GM18526 (cell line): ENCODE data around the gene MB21D2.

Experiments used
- POLR2A ChIP-seq: IDR thresholded peaks from 3 replicates; pipeline ENCODE4 v1.6.1; 2011; ENCODE audit not compliant: insufficient read length; ENCODE audit errors: extremely low read depth

Gene MB21D2

DNA sequence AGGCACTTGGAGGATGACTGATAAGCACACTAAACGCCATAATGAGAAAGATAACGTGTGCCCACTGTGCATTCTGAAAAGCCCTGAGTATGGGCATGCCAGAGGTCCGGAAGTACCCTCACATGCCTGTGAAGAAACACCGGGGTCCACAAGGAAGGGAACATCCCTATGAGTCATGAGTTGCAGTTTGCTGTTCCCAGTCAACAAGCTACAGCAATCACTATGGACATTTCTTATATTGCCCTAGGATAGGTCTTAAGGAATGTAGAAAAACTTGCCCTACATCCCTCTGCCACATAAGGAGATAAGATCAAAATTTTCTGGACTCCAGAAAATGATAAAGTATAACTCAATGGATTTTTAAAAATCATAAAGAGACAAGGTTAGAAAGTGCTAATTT is 9.9 kb downstream of the MB21D2 start:
- no peak for TF ChIP-seq POLR2A

- no peak for TF ChIP-seq POLR2A
These were observed 10.7 kb downstream of the MB21D2 start for GRCh38 chr3:192906940-192907339.

DNA sequence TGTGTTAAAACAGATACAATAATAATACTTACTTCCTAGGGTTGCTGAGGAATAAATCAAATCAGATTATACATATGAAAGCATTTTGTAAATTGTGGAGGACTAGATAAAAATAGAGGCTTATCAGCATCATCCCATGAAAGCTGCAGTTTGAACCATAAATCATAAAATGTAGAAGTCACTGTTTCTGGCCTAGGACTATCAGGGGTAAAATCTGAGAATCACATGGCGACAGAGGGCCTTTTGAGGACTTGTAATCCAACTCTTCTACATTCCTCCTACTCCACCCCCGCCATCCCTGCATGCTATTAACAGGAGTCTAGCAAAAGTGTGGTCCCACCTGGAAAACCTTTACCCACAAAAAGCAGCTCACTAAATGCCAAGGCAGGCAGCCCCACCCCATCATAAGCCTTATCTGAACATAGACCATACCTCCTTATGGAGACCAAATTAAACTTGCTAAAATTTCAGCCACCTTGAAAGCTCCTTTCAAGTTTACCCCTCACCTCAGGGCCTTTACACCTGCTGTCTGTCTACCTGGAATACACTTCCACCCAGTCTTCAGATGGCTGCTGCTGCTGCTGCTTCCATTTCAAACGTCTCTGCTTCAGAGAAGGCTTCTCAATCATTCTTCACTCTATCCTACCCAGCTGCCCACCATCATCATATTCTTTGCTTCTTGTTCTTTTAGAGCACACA is 11.5 kb downstream of the MB21D2 start:
- TF ChIP-seq POLR2A: no peak

GRCh38 chr3:192904632-192905289 is 12.9 kb downstream of the MB21D2 start:
- no peak for TF ChIP-seq POLR2A

DNA sequence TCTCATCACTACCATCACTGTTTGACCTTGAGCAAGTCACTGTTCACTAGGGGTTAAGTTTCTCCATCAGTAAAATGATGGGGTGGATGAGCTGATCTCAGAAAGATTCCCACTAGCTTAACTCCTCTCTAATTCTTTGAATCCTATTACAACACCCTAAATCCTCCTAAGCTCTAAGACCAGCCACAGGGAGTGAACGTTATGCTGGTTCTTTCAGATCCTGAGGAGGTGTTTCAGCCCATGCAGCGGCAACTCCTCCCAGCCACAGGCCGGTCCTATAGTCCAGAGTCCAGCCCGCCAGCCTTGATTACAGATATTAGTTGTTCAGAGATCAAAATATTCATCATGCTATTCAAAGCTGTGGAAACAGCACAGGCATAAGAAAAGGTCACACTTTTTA is 15.1 kb downstream of the MB21D2 start:
- no peak for TF ChIP-seq POLR2A

DNA sequence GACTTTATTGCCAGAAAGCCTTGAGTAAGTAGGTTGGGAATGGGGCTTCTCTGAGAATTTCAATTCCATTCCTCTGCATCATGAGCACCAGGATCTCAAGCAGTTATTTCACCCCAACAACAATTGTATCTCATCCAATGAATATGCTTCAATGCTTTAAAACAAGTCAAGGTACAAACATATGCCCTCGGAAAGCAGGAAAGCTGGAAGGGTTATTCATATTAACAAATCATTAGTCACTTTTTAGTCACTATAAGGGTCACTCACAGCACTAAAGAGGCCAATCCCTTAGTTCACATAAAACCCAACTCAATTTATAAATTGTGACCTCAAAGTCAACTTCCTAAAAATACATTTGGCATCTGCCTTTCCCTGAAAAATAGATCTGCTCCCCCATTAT is 16.2 kb downstream of the MB21D2 start:
- no peak for TF ChIP-seq POLR2A

DNA sequence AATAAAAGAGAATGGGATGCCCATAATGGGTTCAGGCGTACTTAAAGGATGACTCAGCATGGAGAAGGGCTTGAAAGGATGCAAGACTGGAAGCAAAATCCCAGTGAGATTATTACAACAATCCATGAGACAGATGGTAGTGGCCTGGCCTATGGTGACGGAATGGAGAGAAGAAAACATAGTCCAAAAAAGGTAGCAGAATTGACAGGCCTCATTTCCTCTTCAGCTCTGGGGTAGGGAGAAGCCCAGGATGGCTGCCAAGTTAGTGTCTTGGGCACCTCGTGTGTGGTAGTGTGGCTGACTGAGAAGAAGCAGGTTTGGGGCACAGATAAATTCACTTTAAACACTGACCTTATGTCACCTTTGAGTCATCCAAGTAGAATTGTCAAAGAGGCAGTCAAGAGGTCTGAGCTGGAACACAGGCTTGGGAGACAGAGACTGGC is 18.1 kb downstream of the MB21D2 start:
- no peak for TF ChIP-seq POLR2A

DNA sequence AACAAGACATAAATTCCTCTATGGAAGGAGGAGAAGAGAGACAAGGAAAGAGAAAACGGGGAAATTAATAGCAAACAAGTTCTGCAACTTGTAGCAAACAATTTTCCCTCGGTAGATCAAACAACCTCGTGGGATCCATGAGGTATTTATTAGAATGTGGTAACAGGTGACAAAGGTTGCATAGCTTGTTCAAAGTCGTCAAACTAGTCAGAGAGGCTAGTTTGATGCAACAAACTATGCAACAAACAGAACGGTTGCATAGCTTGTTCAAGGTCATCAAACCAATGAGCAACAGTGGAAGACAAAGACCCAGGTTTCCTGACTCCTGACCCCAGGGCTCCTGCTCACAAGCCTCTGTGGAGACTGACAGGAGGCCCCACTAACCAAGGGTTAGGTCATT is 20.7 kb downstream of the MB21D2 start:
- no peak for TF ChIP-seq POLR2A

GRCh38 chr3:192896208-192896607 is 21.4 kb downstream of the MB21D2 start:
- no peak for TF ChIP-seq POLR2A

GRCh38 chr3:192894676-192895075 is 23.0 kb downstream of the MB21D2 start:
- TF ChIP-seq POLR2A: no peak

DNA sequence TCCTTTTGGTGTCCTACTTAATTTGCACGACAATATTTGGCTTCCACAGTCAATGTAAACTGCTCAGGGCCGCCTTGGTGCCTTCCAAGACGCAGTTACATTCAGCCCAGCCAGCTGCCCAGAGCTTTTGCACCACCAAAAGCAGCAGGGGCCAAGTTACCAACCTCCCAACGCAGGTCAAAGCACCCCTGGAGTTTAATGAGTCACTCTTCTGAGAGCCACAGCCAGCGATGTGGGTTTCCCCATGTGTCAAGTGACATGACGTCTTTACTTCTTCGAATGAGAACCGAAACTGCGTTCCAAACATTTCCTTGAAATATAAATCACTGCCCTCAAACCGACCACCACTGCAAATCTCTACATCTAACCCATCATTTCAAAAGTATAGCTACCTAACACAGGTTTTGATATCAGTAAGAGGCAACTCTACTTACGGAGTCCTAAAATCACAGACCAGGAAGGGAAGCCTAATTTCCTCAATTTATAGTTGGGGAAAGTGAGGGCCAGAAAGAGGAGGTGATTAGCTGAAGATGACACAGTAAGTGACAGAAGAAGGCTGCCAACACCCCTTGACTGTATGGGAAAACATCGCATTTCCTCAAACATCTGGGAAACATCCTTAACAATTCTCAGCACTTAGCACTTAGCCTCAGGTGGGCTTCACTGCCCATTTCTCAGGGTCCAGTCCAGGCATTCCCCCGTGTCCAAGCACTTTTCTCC is 24.5 kb downstream of the MB21D2 start:
- TF ChIP-seq POLR2A: no peak

GRCh38 chr3:192890347-192891335 is 27.0 kb downstream of the MB21D2 start:
- no peak for TF ChIP-seq POLR2A

DNA sequence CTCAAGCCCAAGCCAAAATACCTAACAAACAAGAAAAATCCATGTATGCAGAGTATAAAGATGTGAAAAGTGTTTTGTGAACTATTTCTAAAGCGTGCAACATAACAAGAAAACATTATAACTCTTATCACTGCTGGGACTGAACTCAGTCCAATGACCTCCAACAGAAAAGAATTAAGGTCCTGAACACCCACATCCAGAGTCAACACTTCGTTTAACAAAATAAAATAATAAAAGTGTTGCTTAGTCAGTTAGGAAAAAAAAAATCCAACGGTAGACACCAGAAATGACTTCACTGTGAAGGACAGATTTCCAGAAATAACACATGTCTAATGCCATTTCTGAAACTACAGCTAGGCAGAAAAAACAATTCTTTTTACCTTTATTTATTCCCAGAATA is 28.0 kb downstream of the MB21D2 start:
- TF ChIP-seq POLR2A: no peak

DNA sequence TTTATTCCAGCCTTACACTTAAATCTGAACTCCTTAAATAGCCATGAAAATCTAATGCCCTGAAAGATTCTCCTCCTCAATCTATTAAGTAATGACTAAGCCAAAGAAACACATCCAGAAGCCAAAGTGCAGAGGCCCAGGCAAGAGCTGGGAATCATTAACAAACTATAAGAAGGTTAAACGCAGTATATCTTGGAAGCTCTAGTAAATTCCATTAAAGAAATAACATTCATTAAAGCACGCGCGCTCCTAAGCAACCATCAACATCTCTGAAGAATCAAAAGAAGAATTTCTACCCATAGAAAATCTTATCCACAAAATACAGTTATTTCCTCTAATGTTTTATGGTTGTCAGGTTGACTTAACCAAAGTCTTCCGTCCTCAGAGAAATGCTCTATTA is 29.5 kb downstream of the MB21D2 start:
- TF ChIP-seq POLR2A: no peak

DNA sequence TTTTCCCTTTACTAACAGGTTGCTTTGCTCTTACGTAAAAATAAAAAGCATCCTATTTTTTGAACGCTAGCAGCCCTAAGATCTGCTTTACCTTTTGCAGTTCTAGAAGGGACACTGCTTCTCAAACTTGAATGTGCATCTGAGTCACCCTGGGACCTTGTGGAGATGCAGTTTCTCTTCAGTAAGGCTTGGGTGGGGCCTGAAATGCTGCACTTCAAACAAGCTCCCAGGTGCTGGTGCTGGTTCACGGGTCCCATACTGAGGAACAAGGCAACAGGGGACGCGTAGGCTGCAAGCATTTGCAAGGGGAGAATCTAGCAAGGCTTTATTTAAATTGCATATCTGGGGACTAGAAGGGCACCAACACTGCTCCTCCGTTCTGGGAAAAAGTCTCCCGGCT is 30.0 kb downstream of the MB21D2 start:
- no peak for TF ChIP-seq POLR2A
